PFSK-1 (cell line): ENCODE measurements around the gene SAMD1.

Source experiments
- FOXP2 ChIP-seq: optimal IDR thresholded peaks from 2 replicates; pipeline ENCODE3; 2011; ENCODE audit warnings: borderline replicate concordance, control low read depth, inconsistent platforms; ENCODE audit not compliant: insufficient read depth; ENCODE audit errors: extremely low read length, extremely low read depth
- POLR2AphosphoS5 ChIP-seq: IDR thresholded peaks from 2 replicates; pipeline ENCODE4 v1.6.1; 2012; ENCODE audit warnings: low read depth, mild to moderate bottlenecking, control low read depth, low read length, moderate library complexity
- REST ChIP-seq, 2 experiments: IDR thresholded peaks; 2 replicates each; pipeline versions ENCODE4 v1.6.1 to v1.8.0; 2011 to 2012; ENCODE audit warnings: low read depth in 2 of 2, low read length in 2 of 2, control low read depth in 1 of 2, inconsistent platforms in 1 of 2, mild to moderate bottlenecking in 1 of 2, moderate library complexity in 1 of 2; ENCODE audit not compliant: insufficient read depth in 1 of 2
- SIN3A ChIP-seq: IDR thresholded peaks from 2 replicates; pipeline ENCODE4 v1.6.1; 2012; ENCODE audit warnings: mild to moderate bottlenecking, low read length, moderate library complexity, borderline replicate concordance; ENCODE audit not compliant: insufficient read depth
- TAF1 ChIP-seq: IDR thresholded peaks from 2 replicates; pipeline ENCODE4 v1.6.1; 2012; ENCODE audit warnings: low read length, control low read depth, borderline replicate concordance; ENCODE audit not compliant: insufficient read depth

The SAMD1 gene

GRCh38 chr19:14061751-14062557 is 28.6 kb downstream of the SAMD1 start, which contains the start of gene PALM3:
Gene PALM3, minus strand, starts transcription at chr19:14062076. Its CDS starts 96 bp downstream, at chr19:14061980.
- TF ChIP-seq POLR2AphosphoS5: no peak
- TF ChIP-seq TAF1: no peak
- no peak for TF ChIP-seq REST (IDR thresholded peaks at IDR 0.05; ENCODE audit: insufficient read depth in 1 of 2, low read depth in 2 of 2, low read length in 2 of 2)
- TF ChIP-seq FOXP2: no peak

GRCh38 chr19:14061081-14061749 is 29.3 kb downstream of the SAMD1 start:
- TF ChIP-seq POLR2AphosphoS5 (no peak), FOXP2 (no peak), SIN3A (no peak), TAF1 (no peak), REST (IDR thresholded peaks at IDR 0.05; ENCODE audit: insufficient read depth in 1 of 2, low read depth in 2 of 2, low read length in 2 of 2) (no peak)

GRCh38 chr19:14059652-14060155 is 30.8 kb downstream of the SAMD1 start:
- TF ChIP-seq FOXP2 (no peak), TAF1 (no peak), SIN3A (no peak)

GRCh38 chr19:14059093-14059480 is 31.5 kb downstream of the SAMD1 start:
- TF ChIP-seq POLR2AphosphoS5 (no peak), TAF1 (no peak), SIN3A (no peak)

GRCh38 chr19:14058182-14059092 is 32.1 kb downstream of the SAMD1 start:
- no peak for TF ChIP-seq TAF1
- no peak for TF ChIP-seq FOXP2
- no peak for TF ChIP-seq REST (IDR thresholded peaks at IDR 0.05; ENCODE audit: insufficient read depth in 1 of 2, low read depth in 2 of 2, low read length in 2 of 2)
- TF ChIP-seq POLR2AphosphoS5: no peak
- no peak for TF ChIP-seq SIN3A
